K562 (cell line): Measurements from ENCODE around the gene C21orf58. TPM values are rescaled to one million over a fixed set of nuclear protein-coding genes. Genes with fewer than 3 reads are reported as not detected.
A peak's percentile ranks its signal among the peaks of the same experiment; 100 is the strongest.

Experiments
- CEBPB ChIP-seq: fragments of 450-650 bp; IDR thresholded peaks from 2 replicates; pipeline ENCODE4 v1.6.1; 2016; ENCODE audit warnings: missing genetic modification characterization, missing compliant biosample characterization
- EGR1 ChIP-seq: fragments of 450-650 bp; conservative IDR thresholded peaks from 2 replicates; pipeline ENCODE4 v1.6.1; 2017; ENCODE audit warnings: mild to moderate bottlenecking
- HBP1 ChIP-seq: fragments of 450-650 bp; formaldehyde crosslinking; IDR thresholded peaks from 2 replicates; pipeline ENCODE4 v1.4.0; 2022; ENCODE audit warnings: missing genetic modification characterization
- HEY1 ChIP-seq: fragments of 250-450 bp; sonication (Bioruptor Pico); IDR thresholded peaks from 2 replicates; pipeline ENCODE4 v1.5.0; 2020; ENCODE audit warnings: mild to moderate bottlenecking, moderate library complexity, borderline replicate concordance
- MAZ ChIP-seq, 2 experiments: fragments of 450-650 bp in 1 of 2; sonication (generic) in 1 of 2; formaldehyde crosslinking; IDR thresholded peaks in 1 of 2; conservative IDR thresholded peaks in 1 of 2; 2 replicates each; pipeline versions ENCODE4 v1.4.0 to v1.5.0; 2020; ENCODE audit warnings: mild to moderate bottlenecking in 1 of 2, missing genetic modification reagents in 1 of 2
- MTA1 ChIP-seq: fragments of 450-650 bp; IDR thresholded peaks from 2 replicates; pipeline ENCODE4 v1.6.1; 2017; ENCODE audit warnings: borderline replicate concordance
- SAFB ChIP-seq: fragments of 200-400 bp; formaldehyde crosslinking; IDR thresholded peaks from 2 replicates; pipeline ENCODE4 v1.6.1; 2017; ENCODE audit warnings: low read depth, low read length, borderline replicate concordance
- SP2 ChIP-seq: IDR thresholded peaks from 2 replicates; pipeline ENCODE4 v1.6.1; 2011; ENCODE audit warnings: mild to moderate bottlenecking, low read depth, low read length, moderate library complexity; ENCODE audit not compliant: poor library complexity, severe bottlenecking; ENCODE audit errors: extremely low read depth
- SRF ChIP-seq, 2 experiments: fragments of 250-450, 450-650 bp in 1 of 2; sonication (Bioruptor Pico) in 1 of 2; sonication (generic) in 1 of 2; formaldehyde crosslinking; IDR thresholded peaks; 2 replicates each; pipeline versions ENCODE4 v1.5.0 to v1.5.1; 2020 to 2022; ENCODE audit warnings: mild to moderate bottlenecking in 1 of 2, missing genetic modification reagents in 1 of 2
- THAP12 ChIP-seq: fragments of 250-450 bp; sonication (Bioruptor Pico); IDR thresholded peaks from 2 replicates; pipeline ENCODE4 v1.9.0; 2021; ENCODE audit warnings: mild to moderate bottlenecking, inconsistent platforms
- TRIM28 ChIP-seq: fragments of 450-650 bp; IDR thresholded peaks from 2 replicates; pipeline ENCODE4 v1.6.1; 2017
- TSHZ1 ChIP-seq: fragments of 250-450 bp; sonication (Bioruptor Pico); IDR thresholded peaks from 2 replicates; pipeline ENCODE4 v1.4.0; 2020; ENCODE audit warnings: mild to moderate bottlenecking, moderate library complexity
- VEZF1 ChIP-seq: fragments of 200-800 bp; sonication (Bioruptor generic); IDR thresholded peaks from 2 replicates; pipeline ENCODE4 v1.6.1; 2017; ENCODE audit warnings: missing genetic modification characterization, missing compliant biosample characterization
- ZFX ChIP-seq: sonication (generic); formaldehyde crosslinking; IDR thresholded peaks from 2 replicates; pipeline ENCODE4 v1.8.0; 2022; ENCODE audit warnings: mild to moderate bottlenecking, missing genetic modification reagents, moderate library complexity
- polyA plus RNA-seq, 8 experiments: library from polyadenylated mRNA; depleted of rRNA in 4 of 8; stranded (reverse) in 5 of 8; unstranded in 3 of 8; fragments of >200 nt; fragmentation: Nextera tagmentation in 2 of 8; fragmentation: Illumina TruSeq in 1 of 8; extraction: Ambion mirVana in 2 of 8; extraction: Trizol in 1 of 8; gene quantifications; 2 replicates each; pipeline versions ENCODE4 v1.2.1 to v1.2.3, GENCODE V29; 2011 to 2014; ENCODE audit warnings: inconsistent platforms in 1 of 8, missing spikeins in 1 of 8
- total RNA-seq, 7 experiments: library from RNA; depleted of rRNA in 6 of 7; stranded (reverse); fragments of >200 nt in 6 of 7; fragmentation: Illumina TruSeq in 2 of 7; extraction: Trizol in 2 of 7; gene quantifications; 2 replicates each; pipeline versions ENCODE4 v1.2.1 to v1.2.3, GENCODE V29; 2011 to 2021; ENCODE audit warnings: low replicate concordance in 1 of 7

Gene C21orf58
- total and polyA plus RNA-seq, 9 of the 15 experiments (the other 6 are each of a cell fraction or from before 2014, with no cell fraction given) = 1.2 to 30.5 (median 12.4) TPM

- TF ChIP-seq ZFX (CRISPR knock-in tag) (peak; percentile 97), SP2 (peak; percentile 62), CEBPB (tag) (peak; percentile 68), MAZ (CRISPR knock-in tag; conservative IDR thresholded peaks at IDR 0.05 in 1 of 2, IDR thresholded peaks at IDR 0.05 in 1 of 2) (peak; percentile 92), TRIM28 (0 out of 2 replicates have a peak, but pooled peaks have one; percentile 38), VEZF1 (peak; percentile 98), SAFB (peak; percentile 77), HBP1 (CRISPR knock-in tag) (peak; percentile 84), MTA1 (no peak), EGR1 (peak; percentile 96), HEY1 (CRISPR knock-in tag) (peak; percentile 75; the same call in 1 of the 2 replicates), THAP12 (CRISPR knock-in tag) (peak; percentile 95), SRF (CRISPR knock-in tag; IDR thresholded peaks at IDR 0.05) (no peak; a peak in 1 of 4 replicates), TSHZ1 (CRISPR knock-in tag) (no peak)
Observed at GRCh38 chr21:46323710-46324389, at the start of gene C21orf58, which contains the start of gene PCNT (continued).
